ENCODE data around the gene CCDC146. TPM values are rescaled to one million over a fixed set of nuclear protein-coding genes. Genes with fewer than 3 reads are reported as not detected.

Gene CCDC146
- total RNA-seq, 1 experiment from 2014 or later = 1.4 TPM

GRCh38 chr7:77290425-77290824 lies 168.0 kb downstream of the CCDC146 start:
- Mint-ChIP-seq H3K9me3 (ENCODE audit: unreplicated experiment) (no peaks in the 10 kb centered on the region), H3K36me3 (ENCODE audit: insufficient read depth, unreplicated experiment) (no peaks in the 10 kb centered on the region), H3K4me1 (ENCODE audit: low read depth, unreplicated experiment) (no peaks in the 10 kb centered on the region), H3K4me3 (ENCODE audit: unreplicated experiment) (no peak overlapping the region), H3K27me3 (ENCODE audit: insufficient read depth, unreplicated experiment) (peaks cover 2% of the 10 kb centered on the region), H3K27ac (ENCODE audit: unreplicated experiment) (no peak overlapping the region)
- Histone ChIP-seq H3K36me3 (ENCODE audit: control insufficient read depth, insufficient read depth, low read length) (no peaks in the 10 kb centered on the region), H3K4me1 (no peaks in the 10 kb centered on the region), H3K4me3 (ENCODE audit: low read depth, low read length) (no peak overlapping the region), H3K27me3 (replicated peaks; ENCODE audit: control insufficient read depth, insufficient read depth, low read length) (no peaks in the 10 kb centered on the region), H3K9me3 (no peaks in the 10 kb centered on the region)
- no peak for DNase-seq
- ChIA-PET CTCF (no interaction called here), POLR2A (no interaction called here)
- TF ChIP-seq CTCF (IDR thresholded peaks at IDR 0.05; ENCODE audit: insufficient read depth in 1 of 2, low read depth in 1 of 2, low read length in 1 of 2, severe bottlenecking in 1 of 2, unreplicated experiment in 1 of 2) = no peak
- BruUV-seq (replicated peaks) = no TSS peak
- intact Hi-C loops (cut with micrococcal nuclease; ENCODE audit: unreplicated experiment) = no loop called here

GRCh38 chr7:77293046-77293445 lies 170.6 kb downstream of the CCDC146 start:
- BruUV-seq (replicated peaks) = no TSS peak
- Mint-ChIP-seq H3K36me3 (ENCODE audit: insufficient read depth, unreplicated experiment) (no peaks in the 10 kb centered on the region), H3K27ac (ENCODE audit: unreplicated experiment) (no peak overlapping the region), H3K4me3 (ENCODE audit: unreplicated experiment) (no peak overlapping the region), H3K4me1 (ENCODE audit: low read depth, unreplicated experiment) (no peaks in the 10 kb centered on the region), H3K9me3 (ENCODE audit: unreplicated experiment) (no peaks in the 10 kb centered on the region), H3K27me3 (ENCODE audit: insufficient read depth, unreplicated experiment) (peaks cover 2% of the 10 kb centered on the region)
- H3K27me3 ChIP-seq (replicated peaks; ENCODE audit: control insufficient read depth, insufficient read depth, low read length) = no peaks in the 10 kb centered on the region
- 0 out of 2 replicates have a peak, but pooled peaks cover 9% of the 10 kb centered on the region for H3K9me3 ChIP-seq
- ChIA-PET CTCF (no interaction called here), POLR2A (no interaction called here)
- no peaks in the 10 kb centered on the region for H3K4me1 ChIP-seq
- TF ChIP-seq CTCF (IDR thresholded peaks at IDR 0.05; ENCODE audit: insufficient read depth in 1 of 2, low read depth in 1 of 2, low read length in 1 of 2, severe bottlenecking in 1 of 2, unreplicated experiment in 1 of 2) = peak; percentile 20 to 43
- H3K36me3 ChIP-seq (ENCODE audit: control insufficient read depth, insufficient read depth, low read length) = no peaks in the 10 kb centered on the region
- H3K4me3 ChIP-seq (ENCODE audit: low read depth, low read length) = no peak overlapping the region
- DNase-seq = peak in 1 of 2 experiments; percentile 18
- intact Hi-C loops (cut with micrococcal nuclease; ENCODE audit: unreplicated experiment) = loop anchor here (1.0 kb wide), 1 partner anchor 38 kb away; no protein-coding TSS in a partner anchor

DNA sequence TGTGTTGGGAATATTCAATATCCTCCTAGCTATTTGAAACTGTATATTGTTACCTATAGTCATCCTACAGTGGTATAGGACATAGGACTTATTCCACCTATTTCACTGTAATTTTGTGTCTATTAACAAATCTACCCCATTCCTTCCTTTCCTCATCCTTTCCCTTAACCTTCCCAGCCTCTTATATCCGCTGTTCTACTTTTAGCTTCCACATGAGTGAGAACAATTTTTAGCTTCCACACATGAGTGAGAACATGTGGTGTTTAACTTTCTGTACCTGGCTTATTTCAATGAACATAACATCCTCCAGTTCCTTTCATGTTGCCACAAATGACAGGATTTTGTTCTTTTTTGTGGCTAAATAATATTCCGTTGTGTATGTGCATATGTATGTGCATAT lies 173.1 kb downstream of the CCDC146 start:
- no peak for TF ChIP-seq CTCF (IDR thresholded peaks at IDR 0.05; ENCODE audit: insufficient read depth in 1 of 2, low read depth in 1 of 2, low read length in 1 of 2, severe bottlenecking in 1 of 2, unreplicated experiment in 1 of 2)
- BruUV-seq (replicated peaks) = no TSS peak
- Mint-ChIP-seq H3K36me3 (ENCODE audit: insufficient read depth, unreplicated experiment) (no peaks in the 10 kb centered on the region), H3K9me3 (ENCODE audit: unreplicated experiment) (no peaks in the 10 kb centered on the region), H3K4me3 (ENCODE audit: unreplicated experiment) (no peak overlapping the region), H3K27me3 (ENCODE audit: insufficient read depth, unreplicated experiment) (no peaks in the 10 kb centered on the region), H3K27ac (ENCODE audit: unreplicated experiment) (no peak overlapping the region), H3K4me1 (ENCODE audit: low read depth, unreplicated experiment) (no peaks in the 10 kb centered on the region)
- ChIA-PET POLR2A (no interaction called here), CTCF (no interaction called here)
- Histone ChIP-seq H3K36me3 (ENCODE audit: control insufficient read depth, insufficient read depth, low read length) (no peaks in the 10 kb centered on the region), H3K27me3 (replicated peaks; ENCODE audit: control insufficient read depth, insufficient read depth, low read length) (no peaks in the 10 kb centered on the region), H3K4me1 (no peaks in the 10 kb centered on the region), H3K9me3 (0 out of 2 replicates have a peak, but pooled peaks cover 9% of the 10 kb centered on the region), H3K4me3 (ENCODE audit: low read depth, low read length) (no peak overlapping the region)
- no peak for DNase-seq
- intact Hi-C loops (cut with micrococcal nuclease; ENCODE audit: unreplicated experiment) = no loop called here

Data from Caco-2 (cell line).